AG10803 (cell line): Measurements from ENCODE around the gene CRB1.

Source experiments
- DNase-seq: peaks from one replicate; pipeline ENCODE4 v3.0.0; 2010; ENCODE audit warnings: low read depth
- H3K4me3 ChIP-seq: 2 replicates; pipeline ENCODE4 v1.5.1; 2011; ENCODE audit warnings: mild to moderate bottlenecking, low read length, control low read depth
- TF ChIP-seq, protein P1 (sequence below): conservative IDR thresholded peaks from 2 replicates; pipeline ENCODE4 v1.5.1; 2011; ENCODE audit warnings: mild to moderate bottlenecking, low read length, control low read depth, inconsistent platforms

The CRB1 gene

DNA sequence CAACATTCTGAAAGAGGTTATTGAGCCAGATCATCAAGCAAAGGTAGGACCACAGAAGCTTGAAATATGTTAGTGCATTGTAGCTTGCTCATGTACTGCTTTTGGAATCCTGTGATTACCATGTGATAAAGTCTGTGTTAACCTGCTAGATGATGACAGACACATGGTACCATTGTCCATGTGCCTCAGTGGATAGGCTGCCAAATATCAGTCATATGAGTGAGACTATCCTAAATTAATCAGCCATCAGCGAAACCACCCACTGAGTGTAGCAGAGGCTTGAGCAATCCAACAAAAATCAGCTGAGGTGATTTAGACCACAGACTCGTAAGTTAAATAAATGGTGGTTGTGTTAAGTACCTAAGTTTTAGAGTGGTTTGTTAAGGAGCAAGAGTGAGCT is 32.7 kb upstream of the CRB1 start:
- TF ChIP-seq, protein P1, sequence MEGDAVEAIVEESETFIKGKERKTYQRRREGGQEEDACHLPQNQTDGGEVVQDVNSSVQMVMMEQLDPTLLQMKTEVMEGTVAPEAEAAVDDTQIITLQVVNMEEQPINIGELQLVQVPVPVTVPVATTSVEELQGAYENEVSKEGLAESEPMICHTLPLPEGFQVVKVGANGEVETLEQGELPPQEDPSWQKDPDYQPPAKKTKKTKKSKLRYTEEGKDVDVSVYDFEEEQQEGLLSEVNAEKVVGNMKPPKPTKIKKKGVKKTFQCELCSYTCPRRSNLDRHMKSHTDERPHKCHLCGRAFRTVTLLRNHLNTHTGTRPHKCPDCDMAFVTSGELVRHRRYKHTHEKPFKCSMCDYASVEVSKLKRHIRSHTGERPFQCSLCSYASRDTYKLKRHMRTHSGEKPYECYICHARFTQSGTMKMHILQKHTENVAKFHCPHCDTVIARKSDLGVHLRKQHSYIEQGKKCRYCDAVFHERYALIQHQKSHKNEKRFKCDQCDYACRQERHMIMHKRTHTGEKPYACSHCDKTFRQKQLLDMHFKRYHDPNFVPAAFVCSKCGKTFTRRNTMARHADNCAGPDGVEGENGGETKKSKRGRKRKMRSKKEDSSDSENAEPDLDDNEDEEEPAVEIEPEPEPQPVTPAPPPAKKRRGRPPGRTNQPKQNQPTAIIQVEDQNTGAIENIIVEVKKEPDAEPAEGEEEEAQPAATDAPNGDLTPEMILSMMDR, result no peak
- no peak for DNase-seq
- H3K4me3 ChIP-seq, result no peak overlapping the region

DNA sequence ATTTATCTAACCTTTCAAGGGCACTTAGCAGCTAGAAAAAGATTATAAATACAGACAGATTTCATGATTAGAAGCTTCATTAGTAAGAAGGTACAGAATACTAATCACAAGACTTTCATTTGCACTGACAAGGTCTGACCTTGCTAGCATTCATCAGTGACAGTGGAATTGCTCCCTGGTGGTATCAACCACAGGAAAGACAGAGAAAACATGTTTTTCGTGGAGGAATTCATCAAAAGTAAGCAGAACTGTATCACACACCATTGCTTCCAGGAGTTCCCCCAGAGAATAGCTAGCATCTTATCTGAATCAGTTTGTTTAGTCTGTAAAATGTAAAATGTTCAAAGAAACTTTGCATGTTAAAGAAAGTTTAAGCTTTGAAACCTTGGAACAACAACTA is 20.6 kb upstream of the CRB1 start:
- no peak for DNase-seq
- TF ChIP-seq, protein P1, result no peak
- no peak overlapping the region for H3K4me3 ChIP-seq

DNA sequence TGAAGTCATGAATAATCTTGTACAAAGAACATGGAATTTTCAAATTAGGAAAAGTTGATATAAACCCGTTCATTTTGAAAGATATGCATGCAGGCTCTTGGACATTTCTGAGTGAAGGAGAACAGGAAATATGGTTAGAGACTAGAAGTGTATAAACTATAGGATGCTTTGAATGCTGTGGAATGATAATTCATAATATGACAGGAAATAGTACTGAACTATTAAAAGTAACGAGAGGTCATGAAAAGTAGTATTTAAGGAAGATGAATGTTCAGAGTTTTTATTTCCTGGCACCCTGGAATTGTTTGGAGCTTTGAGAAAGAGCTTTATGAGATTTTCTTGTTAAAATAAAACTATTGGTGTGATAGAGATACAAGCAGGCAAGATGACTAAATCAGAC is 18.7 kb upstream of the CRB1 start:
- no peak for DNase-seq
- no peak overlapping the region for H3K4me3 ChIP-seq
- TF ChIP-seq, protein P1, result no peak

DNA sequence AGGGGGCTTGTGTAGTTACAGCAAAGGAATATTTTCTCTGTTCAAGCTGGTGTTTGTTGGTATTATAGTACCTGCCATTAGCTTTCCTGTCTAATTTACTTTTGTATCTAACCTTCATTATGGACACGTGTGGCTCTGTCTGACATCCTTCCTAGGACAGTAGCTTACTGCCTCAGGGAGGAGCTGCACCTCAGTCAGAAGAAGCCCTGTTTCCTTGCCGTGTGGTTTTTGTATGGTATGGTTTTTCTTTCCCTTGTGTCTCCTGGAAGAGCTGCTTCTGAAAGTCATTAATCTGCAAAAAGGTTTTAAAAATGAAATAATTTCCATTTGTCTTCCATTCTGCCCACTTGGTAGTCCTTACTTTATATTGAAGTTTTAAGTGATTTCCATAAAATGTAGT is 17.4 kb upstream of the CRB1 start:
- TF ChIP-seq, protein P1, result no peak
- DNase-seq, result no peak
- no peak overlapping the region for H3K4me3 ChIP-seq

DNA sequence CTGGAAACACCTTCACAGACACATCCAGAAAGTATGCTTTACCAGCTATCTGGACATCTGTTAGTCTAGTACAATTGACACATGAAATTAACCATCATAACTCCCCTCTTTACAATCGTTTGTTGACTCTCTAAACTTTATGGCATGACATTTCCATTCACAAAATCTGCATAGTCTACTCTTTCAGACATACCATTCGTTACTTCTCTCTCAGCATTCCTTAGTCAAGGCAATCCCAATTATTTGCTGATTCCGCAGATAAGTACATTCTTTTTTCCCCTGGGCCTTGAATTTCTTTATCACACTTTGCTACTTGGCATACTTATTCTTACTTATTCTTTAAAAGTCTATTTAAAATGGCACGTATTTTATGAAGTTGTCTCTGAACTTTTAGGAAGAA is 15.1 kb upstream of the CRB1 start:
- TF ChIP-seq, protein P1, result no peak
- DNase-seq, result no peak
- H3K4me3 ChIP-seq, result no peak overlapping the region

DNA sequence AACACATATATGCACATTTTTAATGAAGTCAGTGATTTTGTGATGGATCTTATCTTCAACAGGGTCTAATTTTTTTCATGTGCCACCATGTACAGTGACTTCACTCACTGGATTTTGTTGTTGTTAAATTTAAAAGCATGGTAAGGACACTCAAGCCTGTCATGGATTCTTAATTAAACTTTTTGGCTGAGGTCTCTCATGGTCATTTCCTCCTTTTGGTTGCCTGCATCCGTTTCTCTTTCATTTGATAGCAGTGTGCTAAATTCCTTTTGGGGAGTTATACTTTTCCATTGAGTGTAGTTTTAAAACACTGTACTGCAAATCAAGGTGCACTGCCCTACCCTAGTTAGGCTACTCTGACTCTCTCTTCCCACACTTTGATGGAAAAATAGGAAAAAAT is 13.2 kb upstream of the CRB1 start:
- no peak overlapping the region for H3K4me3 ChIP-seq
- TF ChIP-seq, protein P1, result no peak
- DNase-seq, result no peak

DNA sequence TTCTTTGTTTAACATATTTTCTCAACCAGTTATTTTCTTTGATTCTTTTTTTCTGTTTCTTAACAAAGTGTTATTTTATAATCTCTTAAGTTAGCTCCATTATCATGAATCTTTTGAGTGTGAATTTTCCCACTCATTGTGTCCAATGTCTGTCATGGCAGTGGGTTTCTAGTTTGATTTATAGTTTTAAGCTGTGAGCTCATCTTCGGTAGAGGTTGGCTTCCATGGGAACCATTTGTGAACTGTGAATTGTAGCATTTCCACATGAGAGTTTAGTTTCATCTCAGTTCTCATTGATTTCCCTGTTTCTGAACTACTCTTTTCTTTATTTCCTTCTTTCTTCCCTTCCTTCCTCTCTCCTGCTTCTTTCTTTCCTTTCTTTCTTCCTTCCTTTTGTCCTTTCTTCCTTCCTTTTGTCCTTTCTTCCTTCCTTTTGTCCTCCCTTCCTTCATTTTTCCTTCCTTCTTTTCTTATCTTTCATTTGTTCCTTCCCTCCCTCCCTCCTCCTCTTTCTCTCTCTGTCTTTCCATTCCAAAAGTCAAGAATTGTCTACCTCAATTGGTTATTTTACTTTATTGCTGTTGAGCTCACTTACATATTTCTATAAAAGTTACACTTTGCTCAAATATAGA is 3.0 kb upstream of the CRB1 start:
- TF ChIP-seq, protein P1, result no peak
- H3K4me3 ChIP-seq, result no peak overlapping the region
- DNase-seq, result no peak
